Measurements from ENCODE around the gene CNTNAP2. TPM values are rescaled to one million over a fixed set of nuclear protein-coding genes. Genes with fewer than 3 reads are reported as not detected.

CNTNAP2 gene
- total and polyA plus RNA-seq, 2 of the 8 experiments (the other 6 are each of a cell fraction or from before 2014, with no cell fraction given) = 27.9 to 71.0 TPM

DNA sequence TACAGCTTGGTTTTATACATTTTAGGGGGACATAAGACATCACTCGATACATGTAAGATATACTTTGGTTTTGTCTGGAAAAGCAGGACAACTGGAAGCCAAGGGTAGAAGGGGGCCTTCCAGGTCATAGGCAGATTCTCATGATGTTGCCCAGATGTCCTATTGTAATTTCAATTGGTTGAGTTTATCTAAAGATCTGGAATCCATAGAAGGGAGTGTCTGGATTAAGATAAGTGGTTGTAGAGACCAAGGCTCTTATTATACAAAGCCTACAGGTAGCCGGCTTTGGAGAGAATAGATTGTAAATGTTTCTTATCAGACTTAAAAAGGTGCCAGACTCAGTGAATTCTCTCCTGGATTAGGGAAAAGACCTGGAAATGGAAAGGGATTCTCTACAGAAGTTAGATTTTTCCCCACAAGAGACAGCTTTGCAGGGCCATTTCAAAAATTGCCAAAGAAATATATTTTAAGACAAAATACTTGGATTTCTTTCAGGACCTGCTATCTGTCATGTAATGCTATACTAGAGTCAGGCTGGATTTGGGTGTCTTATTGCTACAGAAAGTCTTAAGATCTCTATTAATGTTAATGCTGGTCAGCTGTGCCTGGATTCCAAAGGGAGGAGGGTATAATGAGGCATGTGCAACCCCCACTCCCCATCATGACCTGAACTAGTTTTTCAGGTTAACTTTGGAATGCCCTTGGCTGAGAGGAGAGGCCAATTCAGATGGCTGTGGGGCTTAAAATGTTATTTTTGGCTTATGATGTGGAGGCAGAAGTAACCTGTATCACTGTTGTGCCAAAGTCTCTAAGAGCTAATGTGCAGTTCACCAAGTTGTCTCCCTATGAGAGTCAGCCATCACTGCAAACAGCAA is 1962.8 kb downstream of the CNTNAP2 start (continued):
- TF ChIP-seq, protein P1, sequence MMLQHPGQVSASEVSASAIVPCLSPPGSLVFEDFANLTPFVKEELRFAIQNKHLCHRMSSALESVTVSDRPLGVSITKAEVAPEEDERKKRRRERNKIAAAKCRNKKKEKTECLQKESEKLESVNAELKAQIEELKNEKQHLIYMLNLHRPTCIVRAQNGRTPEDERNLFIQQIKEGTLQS (IDR thresholded peaks at IDR 0.05; ENCODE audit: insufficient read depth, low read depth, low read length) = no peak
- TF ChIP-seq CHD1 (IDR thresholded peaks at IDR 0.05; ENCODE audit: low read depth, low read length) (no peak), TEAD4 (IDR thresholded peaks at IDR 0.05; ENCODE audit: low read depth, low read length) (no peak), SIX5 (IDR thresholded peaks at IDR 0.05; ENCODE audit: low read depth, low read length) (no peak)
